Mononuclear cell (primary cell): ENCODE results near the gene DRC3. TPM values are rescaled to one million over a fixed set of nuclear protein-coding genes. Genes with fewer than 3 reads are reported as not detected.

Experiments
- H3K27me3 ChIP-seq: 2 replicates; pipeline ENCODE4 v1.6.0; 2011; ENCODE audit warnings: low read length, control low read depth; ENCODE audit not compliant: insufficient read depth
- H3K4me1 ChIP-seq: 2 replicates; pipeline ENCODE4 v1.5.1; 2011; ENCODE audit warnings: mild to moderate bottlenecking, low read length, control low read depth; ENCODE audit not compliant: insufficient read depth
- H3K4me3 ChIP-seq: 2 replicates; pipeline ENCODE4 v1.5.1; 2011; ENCODE audit warnings: mild to moderate bottlenecking, low read length, moderate library complexity
- H3K9me3 ChIP-seq: 2 replicates; pipeline ENCODE4 v1.5.1; 2011; ENCODE audit warnings: low read depth, mild to moderate bottlenecking, control low read depth, low read length
- total RNA-seq: library from RNA; depleted of rRNA; stranded (reverse); fragments of >200 nt; gene quantifications from one replicate; pipeline ENCODE4 v1.2.3, GENCODE V29; 2012

The DRC3 gene
- total RNA-seq, 1 donor: not detected

- H3K27me3 ChIP-seq: no peaks in the 10 kb centered on the region
- no peak overlapping the region for H3K4me3 ChIP-seq
- H3K9me3 ChIP-seq: no peaks in the 10 kb centered on the region
- H3K4me1 ChIP-seq: peaks cover 19% of the 10 kb centered on the region
Measured at GRCh38 chr17:18043491-18043890, 70.8 kb downstream of the DRC3 start.

- peaks cover 17% of the 10 kb centered on the region for H3K4me1 ChIP-seq
- no peaks in the 10 kb centered on the region for H3K27me3 ChIP-seq
- H3K9me3 ChIP-seq: no peaks in the 10 kb centered on the region
- H3K4me3 ChIP-seq: no peak overlapping the region
Measured at GRCh38 chr17:18044609-18045008, 71.9 kb downstream of the DRC3 start.

GRCh38 chr17:18045691-18046350, 73.2 kb downstream of the DRC3 start:
- H3K4me3 ChIP-seq: no peak overlapping the region
- no peaks in the 10 kb centered on the region for H3K9me3 ChIP-seq
- peaks cover 5% of the 10 kb centered on the region for H3K4me1 ChIP-seq
- no peaks in the 10 kb centered on the region for H3K27me3 ChIP-seq

- no peak overlapping the region for H3K4me3 ChIP-seq
- no peaks in the 10 kb centered on the region for H3K9me3 ChIP-seq
- H3K4me1 ChIP-seq: no peaks in the 10 kb centered on the region
- H3K27me3 ChIP-seq: no peaks in the 10 kb centered on the region
Measured at GRCh38 chr17:18055597-18055996, 82.9 kb downstream of the DRC3 start.

GRCh38 chr17:18056214-18056613, 83.6 kb downstream of the DRC3 start:
- Histone ChIP-seq H3K4me1 (no peaks in the 10 kb centered on the region), H3K27me3 (no peaks in the 10 kb centered on the region), H3K9me3 (no peaks in the 10 kb centered on the region)

GRCh38 chr17:18059283-18059682, 86.6 kb downstream of the DRC3 start:
- Histone ChIP-seq H3K4me3 (no peak overlapping the region), H3K27me3 (no peaks in the 10 kb centered on the region), H3K9me3 (no peaks in the 10 kb centered on the region), H3K4me1 (no peaks in the 10 kb centered on the region)

More at GRCh38 chr17:18056214-18056613, 83.6 kb downstream of the DRC3 start:
- H3K4me3 ChIP-seq: no peak overlapping the region

GRCh38 chr17:18064053-18064452, 91.4 kb downstream of the DRC3 start:
- H3K9me3 ChIP-seq: no peaks in the 10 kb centered on the region
- no peak overlapping the region for H3K4me3 ChIP-seq
- no peaks in the 10 kb centered on the region for H3K27me3 ChIP-seq
- H3K4me1 ChIP-seq: no peaks in the 10 kb centered on the region

GRCh38 chr17:18065546-18065945, 92.9 kb downstream of the DRC3 start:
- Histone ChIP-seq H3K4me1 (no peaks in the 10 kb centered on the region), H3K9me3 (no peaks in the 10 kb centered on the region), H3K4me3 (no peak overlapping the region), H3K27me3 (no peaks in the 10 kb centered on the region)

Other genes starting within 250 kb of the DRC3 start
- gene SREBF1, start 135.9 kb upstream of the DRC3 start, total RNA-seq: 61.9 TPM
- gene TOM1L2, start 462 bp upstream of the DRC3 start, total RNA-seq: 14.4 TPM
- gene ATPAF2, start 66.3 kb downstream of the DRC3 start, total RNA-seq: 19.9 TPM
- 3.1 TPM for gene GID4, start 66.5 kb downstream of the DRC3 start, total RNA-seq
- gene DRG2, start 115.1 kb downstream of the DRC3 start, total RNA-seq: 32.5 TPM
- gene MYO15A, start 135.9 kb downstream of the DRC3 start, total RNA-seq: 0.84 TPM
- 97.9 TPM for gene ALKBH5, start 211.0 kb downstream of the DRC3 start, total RNA-seq